ENCODE data around the gene ANO2.

DNA sequence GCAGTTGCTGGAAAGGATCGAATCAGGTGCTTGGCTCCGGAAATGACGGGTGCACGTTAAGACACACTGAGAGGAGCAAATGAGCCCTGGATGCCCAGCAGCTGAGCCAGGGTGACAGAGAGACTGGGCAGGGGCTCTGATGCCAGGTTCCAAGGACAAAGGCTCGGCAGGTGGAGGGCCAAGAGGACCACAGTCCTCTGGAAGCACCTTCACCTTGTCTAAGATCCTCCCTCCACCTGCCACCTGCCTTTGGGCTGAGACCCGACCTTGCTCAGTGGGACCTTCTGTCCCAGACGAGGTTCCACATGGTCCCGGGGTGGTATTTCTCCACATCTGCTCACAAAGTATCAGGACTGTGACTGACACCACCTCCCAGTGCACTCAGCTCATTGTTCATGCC, 1.0 kb downstream of the ANO2 start:
- TF ChIP-seq POLR2AphosphoS5 (IDR thresholded peaks at IDR 0.05), result no peak
- TF ChIP-seq EP300 (IDR thresholded peaks at IDR 0.05; ENCODE audit: low read depth), result no peak

All from transverse colon (tissue), 3 donors.